GM19193 (cell line): ENCODE measurements around the gene GPER1.

Experiments
- POLR2A ChIP-seq: IDR thresholded peaks from 4 replicates; pipeline ENCODE4 v1.6.1; 2011; ENCODE audit not compliant: insufficient read depth, insufficient read length; ENCODE audit errors: extremely low read depth

GPER1 gene

DNA sequence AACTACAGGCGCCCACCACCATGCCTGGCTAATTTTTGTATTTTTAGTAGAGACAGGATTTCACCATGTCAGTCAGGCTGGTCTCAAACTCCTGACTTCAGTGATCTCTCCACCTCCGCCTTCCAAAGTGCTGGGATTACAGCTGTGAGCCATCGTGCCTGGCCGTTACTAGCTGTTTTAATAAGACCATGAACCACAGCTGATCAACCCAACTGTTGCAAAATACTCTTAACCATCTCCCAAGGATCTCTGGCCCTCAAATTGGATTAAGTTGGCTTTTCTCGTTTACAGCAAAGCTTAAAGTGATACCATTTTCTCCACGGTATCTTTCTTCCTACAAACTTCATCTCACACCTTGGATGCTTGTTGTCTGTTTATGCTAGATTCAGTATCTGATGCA lies 53.7 kb downstream of the GPER1 start:
- TF ChIP-seq POLR2A, result no peak

DNA sequence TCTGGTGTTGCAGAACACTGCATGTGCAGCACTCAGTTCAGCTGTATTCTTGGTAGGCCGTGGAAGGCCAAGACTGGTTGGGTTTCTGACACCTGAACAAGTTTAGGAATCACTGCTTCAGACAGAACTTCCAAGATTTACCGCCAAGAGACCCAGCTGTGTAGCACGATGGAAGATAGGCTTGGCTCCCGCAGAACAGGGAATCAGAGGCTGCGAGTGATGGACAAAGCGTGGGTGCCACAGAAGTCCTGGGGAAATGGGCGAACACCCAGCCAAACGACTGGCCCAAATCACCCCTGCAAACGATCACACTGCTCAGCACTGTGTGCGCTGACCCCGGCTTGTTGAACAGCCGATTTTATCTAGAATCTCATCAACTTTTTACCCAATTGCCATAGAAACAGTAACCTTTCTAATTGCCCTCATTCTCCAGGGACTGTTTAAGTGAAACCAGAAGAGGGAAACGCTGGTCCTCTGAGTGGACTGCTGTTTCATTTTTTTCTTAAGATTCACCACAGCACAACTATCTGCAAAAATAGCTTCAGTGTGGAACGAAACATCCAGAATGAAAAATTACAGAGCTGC lies 54.2 kb downstream of the GPER1 start:
- TF ChIP-seq POLR2A, result no peak
